ENCODE data around the gene ANKDD1B. TPM values are rescaled to one million over a fixed set of nuclear protein-coding genes. Genes with fewer than 3 reads are reported as not detected.

Gene ANKDD1B
- total RNA-seq, 1 donor from 2014 or later, result 0.64 TPM

DNA sequence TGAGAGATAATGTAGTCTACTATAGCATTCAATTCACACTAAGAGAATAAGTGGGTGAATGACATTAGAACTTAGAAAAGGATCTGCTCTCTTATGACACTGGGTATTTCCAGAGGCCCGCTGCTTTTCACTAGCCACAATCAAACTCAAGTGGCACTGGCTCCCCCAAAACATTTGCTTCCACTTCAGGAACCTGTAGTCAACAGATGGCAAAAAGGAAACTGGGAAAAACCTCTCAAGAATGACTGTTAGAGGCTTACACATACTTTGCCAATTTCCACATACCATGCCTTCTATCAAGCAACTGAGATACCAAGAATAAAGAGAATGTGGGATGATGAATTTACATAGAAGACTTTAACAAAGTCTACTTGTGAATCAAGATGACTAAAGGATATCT is 94.8 kb downstream of the ANKDD1B start:
- no peak for DNase-seq (ENCODE audit: low spot score)

DNA sequence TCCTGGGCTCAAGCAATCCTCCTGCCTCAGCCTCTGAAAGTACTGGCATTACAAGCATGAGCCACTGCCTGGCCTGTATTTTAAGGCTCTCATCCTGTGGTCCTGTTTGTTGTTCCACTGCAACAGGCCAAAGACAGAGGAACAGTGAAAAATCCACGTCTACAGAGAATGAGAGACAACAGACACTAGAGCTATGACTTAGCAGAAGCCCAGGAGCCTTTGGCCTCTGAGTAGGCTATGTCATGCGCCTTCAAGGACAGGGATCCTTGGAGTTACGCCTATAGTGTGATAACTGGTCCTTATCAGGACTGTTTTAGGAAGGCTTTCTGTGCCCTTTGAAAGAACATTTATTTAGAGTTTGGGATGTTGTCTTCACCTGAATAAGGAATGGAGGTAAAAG is 95.5 kb downstream of the ANKDD1B start:
- no peak for DNase-seq (ENCODE audit: low spot score)

- DNase-seq (ENCODE audit: low spot score), result no peak
Measured at GRCh38 chr5:75707911-75708509, 96.8 kb downstream of the ANKDD1B start.

DNA sequence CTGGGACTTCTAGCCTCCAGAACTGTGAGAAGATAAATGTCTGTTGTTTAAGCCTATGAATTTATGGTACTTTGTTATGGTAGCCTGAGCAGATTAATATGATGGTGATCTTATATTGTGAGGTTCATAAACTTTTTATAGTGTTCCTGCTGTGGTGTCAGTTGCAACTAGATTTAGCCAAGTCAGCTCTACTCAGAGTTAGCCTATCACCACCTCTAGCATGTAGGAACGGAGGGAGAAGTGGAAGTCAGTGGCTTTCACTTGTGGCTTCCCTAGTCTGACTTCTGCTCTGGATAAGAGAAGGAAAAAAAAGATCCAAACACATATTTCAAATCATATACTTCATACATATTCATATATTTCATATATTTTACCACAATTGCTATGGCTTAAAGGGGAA is 99.4 kb downstream of the ANKDD1B start:
- no peak for DNase-seq (ENCODE audit: low spot score)

DNA sequence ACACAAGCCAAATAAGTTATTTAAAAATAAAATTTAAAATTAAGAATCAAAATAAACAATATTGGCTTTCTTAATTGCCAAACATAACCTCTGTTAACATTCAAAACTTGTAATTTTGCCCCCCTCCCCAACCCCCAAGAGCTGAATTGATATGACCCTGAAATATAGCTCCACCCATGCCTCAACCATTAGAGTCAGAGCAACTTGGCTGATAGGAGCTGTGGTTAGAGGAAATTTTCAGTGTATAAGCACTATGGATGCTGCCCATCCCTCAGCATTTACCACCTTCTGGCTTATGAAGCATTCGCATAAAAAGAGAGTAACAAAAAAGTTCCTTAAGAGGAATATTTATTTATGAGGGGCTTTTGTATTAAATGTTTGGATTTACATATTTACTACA is 99.9 kb downstream of the ANKDD1B start:
- DNase-seq (ENCODE audit: low spot score), result no peak

DNA sequence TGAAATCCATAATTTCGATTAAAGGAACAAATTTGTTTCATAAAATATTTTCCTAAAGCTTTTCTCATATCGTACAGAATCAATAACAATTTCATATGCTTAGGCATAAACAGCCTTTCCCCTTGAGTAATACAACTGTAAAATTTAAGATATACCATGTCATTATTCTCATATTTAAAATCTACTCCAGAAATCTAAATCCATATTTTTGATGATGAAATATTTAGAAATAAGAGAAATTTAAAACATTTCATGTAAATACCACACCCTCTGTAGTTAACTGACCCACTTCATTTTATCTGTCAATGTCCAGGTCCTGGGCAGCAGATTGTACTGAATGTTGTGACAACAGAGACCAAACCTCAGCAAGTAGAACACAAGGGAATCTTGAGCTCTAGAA is 100.8 kb downstream of the ANKDD1B start:
- DNase-seq (ENCODE audit: low spot score), result no peak

GRCh38 chr5:75716715-75717081 is 105.4 kb downstream of the ANKDD1B start:
- DNase-seq (ENCODE audit: low spot score), result no peak

- peak; percentile 98 for DNase-seq (ENCODE audit: low spot score)
Measured at GRCh38 chr5:75717082-75717922, 106.0 kb downstream of the ANKDD1B start, which contains the start of gene POC5. TSS of gene POC5 (minus strand) at chr5:75717437. CDS start at chr5:75712937, 4,500 bp downstream.

GRCh38 chr5:75720882-75721281 is 109.6 kb downstream of the ANKDD1B start:
- DNase-seq (ENCODE audit: low spot score), result no peak

Other genes with a start within 250 kb of the ANKDD1B start
- 83.0 TPM for gene CERT1, start 99.8 kb upstream of the ANKDD1B start, total RNA-seq
- gene POLK, start 99.6 kb upstream of the ANKDD1B start, total RNA-seq, result 35.9 TPM
- gene POC5, start 106.0 kb downstream of the ANKDD1B start, total RNA-seq, result 4.9 TPM